Posterior vena cava (tissue), 2 donors: Measurements from ENCODE around the gene PCSK5. TPM values are rescaled to one million over a fixed set of nuclear protein-coding genes. Genes with fewer than 3 reads are reported as not detected.
"Not testable (repeated sequence)": the region's sequence is repeated elsewhere in the genome, so short reads cannot be mapped to it uniquely, and the experiment has no call there.

ENCODE experiments used
- DNase-seq: peaks from one replicate; pipeline ENCODE4 v3.0.0-alpha.2; 2020; ENCODE audit warnings: low spot score
- intact Hi-C, 2 donors: fragments of 100-400 bp; cut with DNase I; formaldehyde crosslinking; loops; one replicate each; pipeline versions ENCODE4 v1.14.1 to v1.14.2; 2022 to 2023
- total RNA-seq, 2 donors: library from RNA; stranded (reverse); fragmentation: NEBNext Ultra II Directional; extraction: Animal tissue kit (Norgen Biotek cat#: 25700); gene quantifications; one replicate each; pipeline ENCODE4 v1.2.1, GENCODE V29; 2021
- donor health status: DM: yes; HTN: yes; CAD: no.
- donor health status: DM: yes; HTN: yes; CAD: no.

PCSK5 gene
- total RNA-seq, 2 donors from 2014 or later, result 67.9 to 84.2 TPM

GRCh38 chr9:76027416-76027815, 136.9 kb downstream of the PCSK5 start:
- intact Hi-C loops, result no loop called here
- no peak for DNase-seq

GRCh38 chr9:76027861-76028260, 137.4 kb downstream of the PCSK5 start:
- intact Hi-C loops, result no loop called here
- DNase-seq, result no peak

- intact Hi-C loops, result no loop called here
- DNase-seq, result no peak
Measured at GRCh38 chr9:76032038-76032796, 141.7 kb downstream of the PCSK5 start.

GRCh38 chr9:76032797-76033373, 142.4 kb downstream of the PCSK5 start:
- no peak for DNase-seq
- intact Hi-C loops, result no loop called here

- no peak for DNase-seq
- intact Hi-C loops, result no loop called here
Measured at GRCh38 chr9:76034049-76034448, 143.6 kb downstream of the PCSK5 start.

- intact Hi-C loops, result no loop called here
- DNase-seq, result no peak
Measured at GRCh38 chr9:76036762-76037161, 146.3 kb downstream of the PCSK5 start.

- intact Hi-C loops, result no loop called here
- DNase-seq, result no peak
Measured at GRCh38 chr9:76037587-76038225, 147.2 kb downstream of the PCSK5 start.

GRCh38 chr9:76038431-76038830, 148.0 kb downstream of the PCSK5 start:
- DNase-seq, result no peak
- intact Hi-C loops, result no loop called here

GRCh38 chr9:76044266-76044819, 153.9 kb downstream of the PCSK5 start:
- intact Hi-C loops, result no loop called here
- no peak for DNase-seq

GRCh38 chr9:76045221-76045620, 154.7 kb downstream of the PCSK5 start:
- intact Hi-C loops, result no loop called here
- no peak for DNase-seq

- DNase-seq, result no peak
- intact Hi-C loops, result no loop called here
Measured at GRCh38 chr9:76049341-76049740, 158.9 kb downstream of the PCSK5 start.

- intact Hi-C loops, result no loop called here
- no peak for DNase-seq
Measured at GRCh38 chr9:76067696-76068095, 177.2 kb downstream of the PCSK5 start.

- intact Hi-C loops, result no loop called here
- DNase-seq, result no peak
Measured at GRCh38 chr9:76077537-76077936, 187.1 kb downstream of the PCSK5 start.

GRCh38 chr9:76081281-76081680, 190.8 kb downstream of the PCSK5 start:
- DNase-seq, intact Hi-C loops: not testable (repeated sequence)

- no peak for DNase-seq
- intact Hi-C loops, result no loop called here
Measured at GRCh38 chr9:76082057-76082456, 191.6 kb downstream of the PCSK5 start.

- DNase-seq, result no peak
- intact Hi-C loops, result no loop called here
Measured at GRCh38 chr9:76085596-76085995, 195.1 kb downstream of the PCSK5 start.

- DNase-seq, result no peak
- intact Hi-C loops, result no loop called here
Measured at GRCh38 chr9:76086539-76086938, 196.1 kb downstream of the PCSK5 start.

- intact Hi-C loops, result no loop called here
- DNase-seq, result no peak
Measured at GRCh38 chr9:76087976-76088375, 197.5 kb downstream of the PCSK5 start.

GRCh38 chr9:76090330-76090729, 199.9 kb downstream of the PCSK5 start:
- DNase-seq, result no peak
- intact Hi-C loops, result no loop called here

- intact Hi-C loops, result no loop called here
- DNase-seq, result no peak
Measured at GRCh38 chr9:76090909-76091308, 200.4 kb downstream of the PCSK5 start.
